Astrocyte (in vitro differentiated cells and primary cell): ENCODE measurements around the gene PELO.

ENCODE experiments used
- CTCF ChIP-seq: IDR thresholded peaks from 2 replicates; pipeline ENCODE4 v1.5.1; 2011; ENCODE audit warnings: low read depth, mild to moderate bottlenecking, inconsistent platforms, low read length, moderate library complexity; ENCODE audit not compliant: insufficient read depth
- EZH2 ChIP-seq: IDR thresholded peaks from 2 replicates; pipeline ENCODE4 v1.6.1; 2012; ENCODE audit warnings: mild to moderate bottlenecking, low read length, inconsistent platforms; ENCODE audit not compliant: insufficient read depth

- no peak for TF ChIP-seq CTCF
- TF ChIP-seq EZH2, result no peak
These were observed 11.8 kb downstream of the PELO start for GRCh38 chr5:52799358-52799982.
